LHCN-M2 (cell line): ENCODE results near the gene TJP2. TPM values are rescaled to one million over a fixed set of nuclear protein-coding genes. Genes with fewer than 3 reads are reported as not detected.
A peak's percentile ranks its signal among the peaks of the same experiment; 100 is the strongest.

Experiments
- DNase-seq: peaks from one replicate; pipeline ENCODE4 v3.0.0-alpha.2; 2012; ENCODE audit warnings: low read depth
- polyA plus RNA-seq: library from polyadenylated mRNA; unstranded; fragments of >200 nt; gene quantifications from one replicate; pipeline ENCODE4 v1.2.1, GENCODE V29; 2012; ENCODE audit warnings: missing spikeins
- total RNA-seq: library from RNA; depleted of rRNA; stranded (reverse); fragments of >200 nt; gene quantifications from 2 replicates; pipeline ENCODE4 v1.2.3, GENCODE V29; 2014; rRNA removed

The TJP2 gene
- total RNA-seq: 25.7 and 28.2 TPM in 2 replicates
- polyA plus RNA-seq: 16.9 TPM

DNA sequence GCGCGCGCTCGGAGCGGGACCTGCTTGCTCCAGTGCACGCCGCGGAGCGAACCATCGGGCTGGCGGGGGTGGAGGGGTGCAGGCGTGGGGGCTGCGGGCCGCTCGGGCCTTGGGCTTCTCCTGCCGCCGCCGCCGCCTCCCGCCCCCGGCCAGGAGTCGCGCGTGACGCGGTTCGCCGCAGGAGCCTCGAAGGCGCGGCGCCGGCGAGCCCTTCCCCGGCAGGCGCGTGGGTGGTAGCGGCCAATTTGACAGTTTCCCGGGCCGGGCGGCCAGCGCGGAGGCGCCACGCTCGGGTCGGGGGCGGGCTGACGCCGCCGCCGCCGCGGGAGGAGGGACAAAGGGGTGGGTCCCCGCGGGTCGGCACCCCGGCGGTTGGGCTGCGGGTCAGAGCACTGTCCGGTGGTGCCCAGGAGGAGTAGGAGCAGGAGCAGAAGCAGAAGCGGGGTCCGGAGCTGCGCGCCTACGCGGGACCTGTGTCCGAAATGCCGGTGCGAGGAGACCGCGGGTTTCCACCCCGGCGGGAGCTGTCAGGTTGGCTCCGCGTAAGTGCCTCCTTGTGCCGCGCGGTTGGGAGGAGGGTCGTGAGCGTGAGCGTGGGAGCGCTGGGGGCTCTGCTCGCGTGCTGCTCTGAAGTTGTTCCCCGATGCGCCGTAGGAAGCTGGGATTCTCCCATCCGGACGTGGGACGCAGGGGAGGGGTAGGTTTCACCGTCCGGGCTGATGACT, at the start of gene TJP2:
Gene TJP2 (plus strand): TSS at position 387 of the 725 bp plus-strand sequence. CDS start 96 bp downstream, at position 483.
- peak; percentile 76 for DNase-seq

GRCh38 chr9:69130456-69131441, 43.3 kb upstream of the TJP2 start:
- DNase-seq: peak; percentile 76

- peak; percentile 90 for DNase-seq
Measured at GRCh38 chr9:69131682-69132081, 42.4 kb upstream of the TJP2 start.

GRCh38 chr9:69132361-69132760, 41.7 kb upstream of the TJP2 start:
- DNase-seq: no peak

GRCh38 chr9:69134412-69134811, 39.7 kb upstream of the TJP2 start:
- no peak for DNase-seq

- no peak for DNase-seq
Measured at GRCh38 chr9:69136185-69136584, 37.9 kb upstream of the TJP2 start.

- DNase-seq: no peak
Measured at GRCh38 chr9:69136779-69137178, 37.3 kb upstream of the TJP2 start.

DNA sequence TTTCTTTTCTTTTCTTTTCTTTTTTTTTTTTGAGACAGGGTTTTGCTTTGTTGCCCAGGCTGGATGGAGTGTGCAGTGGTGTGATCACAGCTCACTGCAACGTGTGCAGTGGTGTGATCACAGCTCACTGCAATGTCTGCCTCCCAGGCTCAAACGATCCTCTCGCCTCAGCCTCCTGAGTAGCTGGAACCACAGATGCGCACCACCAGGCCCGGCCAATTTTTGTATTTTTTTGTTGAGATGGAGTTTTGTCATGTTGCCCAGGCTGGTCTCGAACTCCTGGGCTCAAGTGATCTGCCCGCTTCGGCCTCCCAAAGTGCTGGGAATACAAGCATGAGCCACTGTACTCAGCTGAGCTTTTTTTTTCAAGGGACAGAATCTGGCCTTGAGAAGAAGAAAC, 36.8 kb upstream of the TJP2 start:
- no peak for DNase-seq

DNA sequence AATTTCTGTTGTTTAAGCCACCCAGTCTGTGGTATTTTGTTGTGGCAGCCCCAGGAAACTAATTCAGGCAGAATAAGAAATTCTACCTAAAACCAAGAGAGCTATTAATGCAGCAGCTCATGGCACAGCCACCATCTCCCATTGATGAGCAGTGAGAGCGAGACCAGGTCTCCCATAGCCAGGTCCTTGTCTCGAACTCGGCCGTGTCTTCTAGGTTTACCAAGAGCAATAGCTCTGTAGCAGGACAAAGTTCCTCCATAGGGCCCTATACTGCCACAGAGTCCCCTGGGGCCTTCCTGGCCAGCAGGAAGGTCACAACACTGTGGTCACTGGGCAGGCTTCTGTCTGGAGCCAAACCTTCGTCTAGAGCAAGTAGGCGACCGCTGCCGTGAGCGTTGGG, 34.5 kb upstream of the TJP2 start:
- no peak for DNase-seq

GRCh38 chr9:69140123-69140735, 33.8 kb upstream of the TJP2 start:
- DNase-seq: no peak

DNA sequence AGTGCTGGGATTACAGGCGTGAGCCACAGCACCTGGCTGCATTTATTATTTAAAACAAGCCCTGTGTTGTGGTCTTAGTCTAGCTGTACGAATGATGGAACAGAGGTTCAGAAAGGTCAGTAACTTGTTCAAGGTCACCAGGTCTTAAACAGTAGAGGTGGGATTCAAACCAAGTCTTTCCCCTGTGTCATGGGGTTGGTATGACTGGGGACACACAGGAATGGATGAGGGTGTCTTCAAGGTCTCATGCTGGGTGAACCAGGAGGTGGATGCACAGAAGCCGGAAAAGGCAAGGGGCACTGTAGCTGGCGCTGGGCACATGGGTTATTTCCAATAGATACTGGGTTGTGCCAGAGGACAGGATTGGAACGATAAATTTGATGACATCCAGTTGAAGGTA, 32.2 kb upstream of the TJP2 start:
- DNase-seq: no peak

- no peak for DNase-seq
Measured at GRCh38 chr9:69143291-69143690, 30.8 kb upstream of the TJP2 start.

DNA sequence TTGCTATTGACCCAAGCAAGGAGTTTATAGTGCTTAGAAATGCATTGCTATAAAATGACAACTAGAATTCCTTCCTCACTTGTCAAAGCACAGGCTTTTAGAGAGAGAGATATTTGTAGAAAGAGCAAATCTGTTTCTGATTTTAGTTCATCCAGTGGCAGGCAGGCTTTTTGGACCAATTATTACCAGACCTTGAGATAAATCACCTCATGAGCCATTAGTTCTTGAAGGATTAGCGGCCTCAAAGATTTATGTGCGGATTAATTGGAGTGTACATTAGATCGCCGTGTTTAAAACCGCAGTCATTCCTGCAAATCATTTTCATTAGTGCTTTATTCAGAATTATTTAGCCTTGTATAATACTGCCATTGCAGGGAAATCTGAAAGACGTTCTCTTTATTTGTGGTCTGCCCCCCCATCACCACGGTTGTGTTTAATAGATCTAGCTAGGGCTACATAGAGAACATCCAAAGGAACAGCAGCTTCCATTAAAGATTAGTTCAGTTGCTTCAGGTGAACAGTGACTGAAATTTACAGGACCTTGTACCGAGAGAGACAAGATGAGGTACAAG, 28.8 kb upstream of the TJP2 start:
- DNase-seq: no peak

- no peak for DNase-seq
Measured at GRCh38 chr9:69147041-69147834, 26.8 kb upstream of the TJP2 start.

DNA sequence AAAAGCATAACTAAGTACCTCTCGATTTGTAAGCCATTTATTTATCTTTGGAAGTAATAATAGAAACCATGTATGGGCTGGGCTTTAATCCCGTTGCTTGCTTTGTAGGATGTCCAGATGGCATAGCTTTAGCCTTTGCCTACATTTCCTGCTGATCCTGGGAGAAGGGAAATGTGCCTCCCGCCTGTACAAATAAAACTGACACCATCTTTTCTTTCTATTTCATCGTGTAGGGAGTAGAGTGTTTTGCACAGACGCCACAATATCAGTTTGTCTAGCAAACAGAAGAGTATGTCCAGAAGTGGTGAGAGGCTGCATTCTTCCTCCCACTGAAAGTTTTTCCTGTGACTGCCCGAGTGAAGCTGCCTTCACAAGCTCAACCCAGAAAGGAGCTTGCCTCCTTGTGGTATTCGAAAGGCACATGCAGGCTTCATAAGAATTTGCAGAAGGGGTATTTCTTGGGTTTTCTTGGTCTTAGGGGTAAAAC, 24.7 kb upstream of the TJP2 start:
- peak; percentile 49 for DNase-seq

DNA sequence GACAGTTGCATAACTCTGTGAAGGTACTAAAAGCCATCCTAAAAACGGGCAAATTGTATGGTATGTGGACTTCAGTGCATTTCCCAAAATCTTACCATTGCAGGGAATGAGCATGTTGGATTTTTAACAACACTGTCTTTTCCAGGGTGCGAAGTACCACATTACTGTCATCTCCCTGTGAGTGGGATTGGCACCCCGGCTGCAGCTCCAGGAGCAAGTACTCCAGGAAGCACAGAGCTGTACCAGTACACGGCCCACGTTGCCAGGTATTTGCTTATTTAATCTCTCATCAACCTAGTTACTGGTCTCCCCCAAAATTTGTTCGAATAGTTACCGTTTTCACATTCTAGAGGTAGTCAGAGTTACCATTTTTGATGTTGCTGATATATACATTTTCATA, 22.6 kb upstream of the TJP2 start:
- DNase-seq: no peak

- DNase-seq: no peak
Measured at GRCh38 chr9:69153707-69154521, 20.2 kb upstream of the TJP2 start.

DNA sequence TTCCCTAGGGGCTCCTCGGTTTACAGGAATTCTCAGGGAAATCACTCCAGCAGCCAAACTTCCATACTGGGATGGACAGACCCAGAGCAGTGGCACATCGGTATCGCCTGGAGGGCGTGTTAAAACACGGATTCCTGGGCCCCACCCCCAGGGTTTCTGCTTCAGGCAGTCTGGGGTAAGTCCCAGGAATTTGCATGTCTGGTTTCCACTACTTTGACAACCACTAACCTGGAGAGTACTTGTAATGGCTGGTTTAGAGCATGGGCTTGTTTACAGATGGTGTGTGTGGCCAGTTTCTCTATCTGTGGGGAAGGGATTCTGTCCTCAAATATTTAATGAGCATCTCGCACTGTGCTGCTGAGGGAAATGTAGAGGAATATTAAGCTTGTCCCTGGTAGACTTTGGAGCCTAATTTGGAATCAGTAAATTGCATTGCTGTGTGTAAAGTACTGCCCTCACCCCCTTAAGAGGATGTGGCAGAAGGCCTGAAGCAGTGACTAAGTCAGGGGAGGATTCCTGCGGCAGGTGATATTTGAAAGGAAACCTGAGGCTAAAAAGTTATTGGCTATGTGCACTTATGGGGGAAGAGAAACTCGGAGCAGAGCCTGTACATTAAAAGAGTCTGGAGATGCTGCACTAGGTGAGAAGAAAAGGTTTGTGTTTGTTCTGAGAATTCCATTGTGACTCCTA, 18.6 kb upstream of the TJP2 start:
- no peak for DNase-seq

DNA sequence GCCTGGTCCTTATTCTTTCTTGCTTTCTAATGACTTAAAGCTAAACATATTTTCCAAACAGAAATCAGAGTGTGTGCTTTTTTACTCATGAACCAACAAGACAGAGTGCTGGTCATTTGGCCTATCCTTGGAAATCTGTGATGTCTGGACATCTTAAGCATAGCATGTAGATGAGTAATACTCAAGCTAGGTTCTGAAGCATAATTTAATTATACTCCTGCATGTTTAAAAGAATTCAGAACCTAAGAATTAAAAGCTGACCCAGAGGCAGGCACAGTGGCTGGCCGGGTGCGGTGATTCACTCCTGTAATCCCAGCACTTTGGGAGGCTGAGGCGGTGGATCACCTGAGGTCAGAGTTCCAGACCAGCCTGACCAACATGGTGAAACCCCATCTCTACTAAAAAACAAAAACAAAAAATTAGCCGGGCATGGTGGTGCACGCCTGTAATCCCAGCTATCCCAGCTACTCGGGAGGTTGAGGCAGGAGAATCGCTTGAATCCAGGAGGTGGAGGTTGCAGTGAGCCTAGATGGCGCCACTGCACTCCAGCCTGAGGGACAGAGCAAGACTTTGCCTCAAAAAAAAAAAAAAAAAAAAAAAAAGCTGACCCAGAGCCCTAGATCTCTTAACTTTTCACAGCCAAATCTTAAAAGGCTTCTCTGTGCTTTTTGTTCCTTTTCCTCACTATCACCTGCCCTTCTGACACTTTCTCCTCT, 16.2 kb upstream of the TJP2 start:
- peak; percentile 17 for DNase-seq
